Thymus (tissue), 14 donors: ENCODE measurements around the gene TNMD. TPM values are rescaled to one million over a fixed set of nuclear protein-coding genes. Genes with fewer than 3 reads are reported as not detected.
"Not testable (repeated sequence)": the region's sequence is repeated elsewhere in the genome, so short reads cannot be mapped to it uniquely, and the experiment has no call there.

Experiments used
- DNase-seq, 9 donors: peaks; one replicate each; pipeline ENCODE4 v3.0.0-alpha.2; 2013; ENCODE audit warnings: low spot score in 9 of 9, low read depth in 6 of 9, missing footprints in 1 of 9
- H3K27ac ChIP-seq, 2 donors: one replicate each; pipeline ENCODE4 v1.5.1; 2013; ENCODE audit warnings: control low read depth in 1 of 2, low read depth in 1 of 2, low read length in 1 of 2, mild to moderate bottlenecking in 1 of 2, moderate library complexity in 1 of 2
- H3K27me3 ChIP-seq, 2 donors: one replicate each; pipeline ENCODE4 v1.5.1; 2013; ENCODE audit warnings: low read length in 1 of 2; ENCODE audit not compliant: control insufficient read depth in 2 of 2, insufficient read depth in 1 of 2
- H3K36me3 ChIP-seq, 2 donors: one replicate each; pipeline ENCODE4 v1.5.1; 2013; ENCODE audit warnings: low read length in 1 of 2, mild to moderate bottlenecking in 1 of 2, moderate library complexity in 1 of 2; ENCODE audit not compliant: control insufficient read depth in 2 of 2, insufficient read depth in 2 of 2
- H3K4me1 ChIP-seq, 2 donors: one replicate each; pipeline ENCODE4 v1.5.1; 2013; ENCODE audit warnings: low read length in 2 of 2; ENCODE audit not compliant: control insufficient read depth in 2 of 2, insufficient read depth in 2 of 2
- H3K4me3 ChIP-seq, 2 donors: one replicate each; pipeline ENCODE4 v1.5.1; 2013; ENCODE audit warnings: low read length in 2 of 2, control low read depth in 1 of 2, mild to moderate bottlenecking in 1 of 2
- H3K9me3 ChIP-seq, 2 donors: one replicate each; pipeline ENCODE4 v1.5.1; 2013; ENCODE audit warnings: low read length in 1 of 2, mild to moderate bottlenecking in 1 of 2; ENCODE audit not compliant: control insufficient read depth in 2 of 2, insufficient read depth in 1 of 2
- WGBS: extraction: QIAGEN DNeasy Blood & Tissue Kit; methylation state at CpG from one replicate; pipeline ENCODE4 v1.1.7; 2013; 5-methylcytosine and 5-hydroxymethylcytosine counted together
- long read RNA-seq, 10 donors: transcript quantifications; one replicate each; lab custom pipeline, GENCODE V29; 2026
- polyA plus RNA-seq: library from polyadenylated mRNA; stranded (reverse); fragments of 200-250 nt; gene quantifications from one replicate; pipeline ENCODE4 v1.2.3, GENCODE V29; 2013
- total RNA-seq: library from RNA; stranded (reverse); fragments of 120-200 nt; gene quantifications from one replicate; pipeline ENCODE4 v1.2.4, GENCODE V29; 2013
- donor health status: healthy.

TNMD gene
- total RNA-seq (0.57 TPM), polyA plus RNA-seq (1.1 TPM)
- long read RNA-seq, donor 1: 0 reads
- long read RNA-seq, donor 2: 0 reads
- long read RNA-seq, donor 3: 0 reads
- long read RNA-seq, donor 4: 0 reads
- long read RNA-seq, donor 5: 0 reads
- long read RNA-seq, donor 6: 0 reads
- long read RNA-seq, donor 7: 0 reads
- long read RNA-seq, donor 8: 0 reads
- long read RNA-seq, donor 9: 0 reads
- long read RNA-seq, donor 10: 0 reads

DNA sequence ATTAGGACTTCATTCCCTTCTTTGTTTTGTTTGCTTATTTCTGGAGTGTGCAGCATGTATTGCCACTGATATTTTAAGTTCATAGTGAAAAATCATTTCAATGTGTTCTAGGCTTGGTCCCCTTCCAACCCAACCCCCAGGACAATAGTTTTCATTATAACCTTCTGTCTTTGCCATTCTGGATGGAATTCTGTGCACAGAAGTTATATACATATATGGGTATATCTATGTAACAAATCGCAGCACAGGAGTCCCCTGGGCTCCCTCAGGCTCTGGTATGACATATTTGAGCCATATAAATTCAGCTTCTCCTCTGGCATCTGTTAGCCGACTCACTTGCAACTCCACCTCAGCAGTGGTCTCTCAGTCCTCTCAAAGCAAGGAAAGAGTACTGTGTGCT is at the start of gene TNMD:
Gene TNMD (plus strand): TSS at position 326 of the 400 bp plus-strand sequence. CDS start 83 bp downstream, outside the sequence.
- Histone ChIP-seq H3K4me3 (no peak within 1 kb of the TSS), H3K27me3 (no peaks in the 10 kb centered on the region), H3K36me3 (no peaks in the 10 kb centered on the region), H3K27ac (no peak within 1 kb of the TSS), H3K4me1 (no peaks in the 10 kb centered on the region), H3K9me3 (no peaks in the 10 kb centered on the region)
- 79% methylated on average over 2 of the region's 2 CpGs for WGBS
- DNase-seq: no peak

DNA sequence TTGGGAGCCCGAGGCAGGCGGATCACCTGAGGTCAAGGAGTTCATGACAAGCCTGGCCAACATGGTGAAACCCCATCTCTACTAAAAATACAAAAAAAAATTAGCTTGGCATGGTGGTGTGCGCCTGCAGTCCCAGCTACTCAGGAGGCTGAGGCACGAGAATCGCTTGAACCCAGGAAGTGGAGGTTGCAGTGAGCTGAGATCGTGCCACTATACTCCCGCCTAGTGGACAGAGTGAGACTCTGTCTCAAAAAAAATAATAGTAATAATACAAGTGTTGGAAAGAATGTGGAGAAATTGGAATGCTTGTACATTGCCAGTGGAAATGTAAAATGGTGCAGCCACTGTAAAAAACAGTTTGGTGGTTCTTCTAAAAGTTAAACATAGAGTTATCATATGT is 19.2 kb upstream of the TNMD start:
- 83% methylated on average over 7 of the region's 7 CpGs for WGBS
- H3K36me3 ChIP-seq, DNase-seq, H3K4me3 ChIP-seq, H3K27me3 ChIP-seq, H3K9me3 ChIP-seq, H3K27ac ChIP-seq, H3K4me1 ChIP-seq: not testable (repeated sequence)

DNA sequence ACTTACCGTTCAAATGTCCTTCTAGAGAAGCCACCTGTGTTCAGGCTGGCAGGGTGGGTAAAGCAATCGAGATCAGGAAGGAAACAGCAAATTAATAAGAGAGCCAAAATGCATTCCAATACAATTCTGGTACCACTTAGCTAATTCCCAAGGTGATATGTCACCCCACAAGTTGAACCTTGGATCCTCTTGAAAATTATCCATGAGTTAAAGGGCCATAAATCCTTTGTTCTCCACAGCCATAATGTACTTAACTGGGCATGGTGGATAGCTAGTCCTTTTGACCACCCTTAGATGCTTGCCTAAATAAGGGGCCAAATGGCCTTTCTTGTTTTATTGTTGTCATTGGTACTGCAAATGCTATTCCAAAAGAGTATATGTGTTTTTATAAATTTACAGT is 2.0 kb downstream of the TNMD start:
- Histone ChIP-seq H3K4me1 (no peaks in the 10 kb centered on the region), H3K9me3 (no peaks in the 10 kb centered on the region), H3K36me3 (no peaks in the 10 kb centered on the region), H3K4me3 (no peak overlapping the region), H3K27me3 (no peaks in the 10 kb centered on the region), H3K27ac (no peak overlapping the region)
- 52% methylated on average over 2 of the region's 2 CpGs for WGBS
- no peak for DNase-seq

DNA sequence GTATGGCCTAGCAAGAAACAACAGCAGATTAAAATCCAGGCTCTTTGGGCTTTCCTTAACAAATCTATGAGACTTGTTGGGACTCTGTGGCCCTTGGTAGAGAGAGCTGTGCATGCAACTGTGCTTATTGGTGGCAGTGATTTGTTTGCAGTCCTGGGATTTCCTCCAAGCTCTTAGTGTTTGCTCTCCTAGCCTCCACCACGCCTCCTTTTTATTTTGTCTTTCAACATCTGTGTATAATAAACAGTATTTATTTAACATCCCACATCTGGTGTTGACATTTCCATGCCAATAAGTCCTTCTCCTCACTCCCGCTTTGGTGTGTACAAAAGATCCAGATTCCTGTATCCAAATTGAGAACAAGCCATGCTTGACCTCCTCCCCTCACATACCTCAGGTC is 3.1 kb downstream of the TNMD start:
- no peaks in the 10 kb centered on the region for H3K36me3 ChIP-seq
- no peak for DNase-seq
- no peak overlapping the region for H3K4me3 ChIP-seq
- no peak overlapping the region for H3K27ac ChIP-seq
- WGBS: 84% methylated on average over 2 of the region's 2 CpGs
- H3K27me3 ChIP-seq: no peaks in the 10 kb centered on the region
- H3K9me3 ChIP-seq: no peaks in the 10 kb centered on the region
- no peaks in the 10 kb centered on the region for H3K4me1 ChIP-seq

DNA sequence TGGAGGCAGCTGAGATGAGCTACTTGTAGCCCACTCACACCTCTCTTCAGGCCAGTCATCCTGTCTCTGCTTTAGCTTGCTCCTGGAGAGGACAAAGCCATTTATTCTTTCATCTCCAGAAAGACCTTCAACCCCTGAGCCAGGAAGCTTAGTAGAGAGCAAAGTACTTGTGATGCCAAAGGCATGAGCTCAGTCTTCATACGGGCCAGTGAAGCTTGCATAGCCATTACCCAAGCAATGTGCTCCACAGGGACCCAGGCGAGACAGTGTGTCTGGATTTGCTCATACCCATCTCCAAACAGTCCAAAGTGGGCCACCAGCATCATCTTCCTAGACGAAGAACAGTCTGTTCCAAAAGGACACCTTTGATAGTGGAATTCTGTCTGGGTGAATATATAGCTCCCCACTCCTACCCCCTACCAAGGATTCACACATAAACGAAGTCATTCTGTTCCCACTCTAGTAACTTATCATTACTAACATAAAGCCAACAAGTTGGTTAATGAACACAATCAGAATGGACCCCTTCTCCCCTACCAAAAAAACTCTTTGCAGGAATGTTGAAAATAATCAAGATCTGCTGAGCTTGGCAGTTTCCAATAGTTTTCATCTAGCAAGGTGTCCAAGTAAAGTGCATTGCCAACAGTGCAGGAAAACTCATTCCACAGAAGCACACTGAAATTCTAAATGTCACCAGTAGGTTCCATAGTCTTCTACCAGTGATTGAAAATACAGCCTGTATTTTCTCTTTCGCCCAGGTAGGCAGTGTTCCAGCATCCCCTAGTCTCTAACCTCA is 6.7 kb downstream of the TNMD start:
- WGBS: 89% methylated on average over 5 of the region's 5 CpGs

DNA sequence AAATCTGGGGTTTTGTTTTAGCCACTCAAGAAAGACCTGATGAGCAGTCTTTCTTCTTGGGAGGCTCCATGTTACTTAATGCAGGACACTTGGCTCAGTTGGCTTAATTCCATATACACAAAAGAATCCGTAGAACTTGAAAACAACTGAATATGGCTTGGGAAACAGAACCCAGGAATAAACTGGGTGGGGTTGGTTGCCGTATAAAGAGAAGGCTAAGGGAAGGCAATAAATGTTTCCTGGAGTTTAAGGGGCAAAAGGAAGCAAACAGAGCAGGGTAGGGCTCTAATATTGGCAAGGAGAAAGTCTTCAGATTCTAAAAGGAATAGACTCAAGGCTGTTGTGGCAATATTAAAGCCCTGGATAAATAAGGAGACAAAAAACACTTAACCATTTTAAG is 8.4 kb downstream of the TNMD start:
- Histone ChIP-seq H3K9me3 (no peaks in the 10 kb centered on the region), H3K4me1 (no peaks in the 10 kb centered on the region), H3K36me3 (no peaks in the 10 kb centered on the region), H3K27me3 (no peaks in the 10 kb centered on the region), H3K4me3 (no peak overlapping the region), H3K27ac (no peak overlapping the region)
- no peak for DNase-seq
- WGBS: 71% methylated on average over 2 of the region's 2 CpGs

More for the DNA sequence above, 6.7 kb downstream of the TNMD start:
- Histone ChIP-seq H3K4me3 (no peak overlapping the region), H3K9me3 (no peaks in the 10 kb centered on the region), H3K36me3 (no peaks in the 10 kb centered on the region), H3K27ac (no peak overlapping the region), H3K4me1 (no peaks in the 10 kb centered on the region), H3K27me3 (no peaks in the 10 kb centered on the region)
- no peak for DNase-seq

DNA sequence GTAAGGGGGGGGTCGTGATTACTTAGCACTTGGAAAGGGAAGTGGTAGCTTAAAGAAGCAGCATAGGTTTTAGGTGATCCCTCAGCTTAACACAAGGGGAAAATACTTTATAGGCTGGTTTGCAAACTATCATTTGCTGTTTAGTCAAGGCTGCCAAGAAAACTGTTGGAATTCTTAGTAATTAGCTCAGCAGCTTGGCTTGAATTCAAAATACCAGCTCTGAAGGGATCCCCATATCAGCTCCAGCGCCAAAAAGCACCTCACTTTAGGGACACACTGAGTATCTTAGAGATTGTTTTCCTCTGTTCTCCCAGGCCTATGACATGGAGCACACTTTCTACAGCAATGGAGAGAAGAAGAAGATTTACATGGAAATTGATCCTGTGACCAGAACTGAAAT is 8.8 kb downstream of the TNMD start:
- Histone ChIP-seq H3K27ac (no peak overlapping the region), H3K4me1 (no peaks in the 10 kb centered on the region), H3K27me3 (no peaks in the 10 kb centered on the region), H3K9me3 (no peaks in the 10 kb centered on the region), H3K36me3 (no peaks in the 10 kb centered on the region), H3K4me3 (no peak overlapping the region)
- no peak for DNase-seq
- 39% methylated on average over 2 of the region's 2 CpGs for whole genome bisulfite sequencing

DNA sequence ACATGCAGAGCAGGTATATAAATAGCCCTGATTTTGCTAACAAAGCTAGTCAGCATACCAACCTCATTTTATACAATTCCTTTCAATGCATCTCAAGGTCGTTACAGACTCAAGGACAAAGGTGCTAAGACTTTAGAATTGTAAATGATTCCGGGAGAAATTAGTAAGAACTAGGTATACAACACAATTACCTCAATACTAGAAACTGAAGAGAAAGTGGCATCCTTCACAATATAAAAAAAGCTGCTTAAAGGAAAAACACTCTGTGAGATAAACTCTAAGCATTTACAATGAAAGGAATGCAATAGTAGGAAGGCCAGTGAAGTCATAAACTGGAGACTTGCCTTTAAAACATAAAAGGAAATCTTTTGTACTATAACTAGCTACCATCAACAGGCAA is 11.9 kb downstream of the TNMD start:
- Histone ChIP-seq H3K4me1 (no peaks in the 10 kb centered on the region), H3K27me3 (no peaks in the 10 kb centered on the region), H3K36me3 (no peaks in the 10 kb centered on the region), H3K9me3 (no peaks in the 10 kb centered on the region), H3K27ac (no peak overlapping the region), H3K4me3 (no peak overlapping the region)
- DNase-seq: no peak
- 82% methylated on average over 2 of the region's 2 CpGs for WGBS

DNA sequence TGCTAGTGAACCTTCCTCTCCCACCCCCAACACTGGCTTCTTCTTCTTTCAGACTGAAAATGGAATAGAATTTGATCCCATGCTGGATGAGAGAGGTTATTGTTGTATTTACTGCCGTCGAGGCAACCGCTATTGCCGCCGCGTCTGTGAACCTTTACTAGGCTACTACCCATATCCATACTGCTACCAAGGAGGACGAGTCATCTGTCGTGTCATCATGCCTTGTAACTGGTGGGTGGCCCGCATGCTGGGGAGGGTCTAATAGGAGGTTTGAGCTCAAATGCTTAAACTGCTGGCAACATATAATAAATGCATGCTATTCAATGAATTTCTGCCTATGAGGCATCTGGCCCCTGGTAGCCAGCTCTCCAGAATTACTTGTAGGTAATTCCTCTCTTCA is 14.7 kb downstream of the TNMD start:
- 96% methylated on average over 9 of the region's 9 CpGs for WGBS
- no peaks in the 10 kb centered on the region for H3K9me3 ChIP-seq
- no peaks in the 10 kb centered on the region for H3K4me1 ChIP-seq
- no peak overlapping the region for H3K27ac ChIP-seq
- H3K27me3 ChIP-seq: no peaks in the 10 kb centered on the region
- H3K4me3 ChIP-seq: no peak overlapping the region
- no peak for DNase-seq
- no peaks in the 10 kb centered on the region for H3K36me3 ChIP-seq
